ENCODE measurements around the gene PRTN3.

The PRTN3 gene

GRCh38 chr19:806815-807421 lies 33.9 kb upstream of the PRTN3 start:
- TF ChIP-seq TAF1 (IDR thresholded peaks at IDR 0.05; ENCODE audit: borderline replicate concordance, insufficient read depth, low read length) (no peak), REST (IDR thresholded peaks at IDR 0.05; ENCODE audit: insufficient read depth in 1 of 2, low read depth in 2 of 2, low read length in 2 of 2) (no peak), POLR2AphosphoS5 (IDR thresholded peaks at IDR 0.05; ENCODE audit: low read depth, low read length) (peak; percentile 32; the same call in 1 of the 2 replicates)

- TF ChIP-seq REST (IDR thresholded peaks at IDR 0.05; ENCODE audit: insufficient read depth in 1 of 2, low read depth in 2 of 2, low read length in 2 of 2), result no peak
- no peak for TF ChIP-seq POLR2AphosphoS5 (IDR thresholded peaks at IDR 0.05; ENCODE audit: low read depth, low read length)
- no peak for TF ChIP-seq TAF1 (IDR thresholded peaks at IDR 0.05; ENCODE audit: borderline replicate concordance, insufficient read depth, low read length)
- TF ChIP-seq SIN3A (IDR thresholded peaks at IDR 0.05; ENCODE audit: borderline replicate concordance, insufficient read depth, low read length), result no peak
- no peak for TF ChIP-seq FOXP2 (optimal IDR thresholded peaks at IDR 0.05; ENCODE audit: borderline replicate concordance, extremely low read depth, extremely low read length, insufficient read depth)
These were observed 33.0 kb upstream of the PRTN3 start for GRCh38 chr19:807627-808422.

GRCh38 chr19:808423-808775 lies 32.4 kb upstream of the PRTN3 start:
- TF ChIP-seq SIN3A (IDR thresholded peaks at IDR 0.05; ENCODE audit: borderline replicate concordance, insufficient read depth, low read length), result no peak
- TF ChIP-seq POLR2AphosphoS5 (IDR thresholded peaks at IDR 0.05; ENCODE audit: low read depth, low read length), result no peak
- no peak for TF ChIP-seq FOXP2 (optimal IDR thresholded peaks at IDR 0.05; ENCODE audit: borderline replicate concordance, extremely low read depth, extremely low read length, insufficient read depth)
- TF ChIP-seq REST (IDR thresholded peaks at IDR 0.05; ENCODE audit: insufficient read depth in 1 of 2, low read depth in 2 of 2, low read length in 2 of 2), result no peak
- TF ChIP-seq TAF1 (IDR thresholded peaks at IDR 0.05; ENCODE audit: borderline replicate concordance, insufficient read depth, low read length), result no peak

GRCh38 chr19:810077-810855 lies 30.5 kb upstream of the PRTN3 start:
- TF ChIP-seq FOXP2 (optimal IDR thresholded peaks at IDR 0.05; ENCODE audit: borderline replicate concordance, extremely low read depth, extremely low read length, insufficient read depth), result no peak
- TF ChIP-seq REST (IDR thresholded peaks at IDR 0.05; ENCODE audit: insufficient read depth in 1 of 2, low read depth in 2 of 2, low read length in 2 of 2), result no peak
- TF ChIP-seq TAF1 (IDR thresholded peaks at IDR 0.05; ENCODE audit: borderline replicate concordance, insufficient read depth, low read length), result no peak
- no peak for TF ChIP-seq POLR2AphosphoS5 (IDR thresholded peaks at IDR 0.05; ENCODE audit: low read depth, low read length)
- no peak for TF ChIP-seq SIN3A (IDR thresholded peaks at IDR 0.05; ENCODE audit: borderline replicate concordance, insufficient read depth, low read length)
